C4-2B (cell line): Measurements from ENCODE around the gene LARGE1.

Experiments used
- H3K27ac ChIP-seq: fragments of 450-650 bp; 2 replicates; pipeline ENCODE4 v1.5.1; 2017
- ZFX ChIP-seq: fragments of 450-650 bp; IDR thresholded peaks from 2 replicates; pipeline ENCODE4 v1.6.1; 2017
- TF ChIP-seq, protein P1 (sequence below): fragments of 450-650 bp; conservative IDR thresholded peaks from 2 replicates; pipeline ENCODE4 v1.5.1; 2017; ENCODE audit warnings: mild to moderate bottlenecking

LARGE1 gene

GRCh38 chr22:33920197-33920540 is at the start of gene LARGE1:
TSS of gene LARGE1 (minus strand) at chr22:33920476.
- peak within 1 kb of the TSS; percentile 41; the same call in 1 of the 2 replicates for H3K27ac ChIP-seq
- TF ChIP-seq, protein P1, sequence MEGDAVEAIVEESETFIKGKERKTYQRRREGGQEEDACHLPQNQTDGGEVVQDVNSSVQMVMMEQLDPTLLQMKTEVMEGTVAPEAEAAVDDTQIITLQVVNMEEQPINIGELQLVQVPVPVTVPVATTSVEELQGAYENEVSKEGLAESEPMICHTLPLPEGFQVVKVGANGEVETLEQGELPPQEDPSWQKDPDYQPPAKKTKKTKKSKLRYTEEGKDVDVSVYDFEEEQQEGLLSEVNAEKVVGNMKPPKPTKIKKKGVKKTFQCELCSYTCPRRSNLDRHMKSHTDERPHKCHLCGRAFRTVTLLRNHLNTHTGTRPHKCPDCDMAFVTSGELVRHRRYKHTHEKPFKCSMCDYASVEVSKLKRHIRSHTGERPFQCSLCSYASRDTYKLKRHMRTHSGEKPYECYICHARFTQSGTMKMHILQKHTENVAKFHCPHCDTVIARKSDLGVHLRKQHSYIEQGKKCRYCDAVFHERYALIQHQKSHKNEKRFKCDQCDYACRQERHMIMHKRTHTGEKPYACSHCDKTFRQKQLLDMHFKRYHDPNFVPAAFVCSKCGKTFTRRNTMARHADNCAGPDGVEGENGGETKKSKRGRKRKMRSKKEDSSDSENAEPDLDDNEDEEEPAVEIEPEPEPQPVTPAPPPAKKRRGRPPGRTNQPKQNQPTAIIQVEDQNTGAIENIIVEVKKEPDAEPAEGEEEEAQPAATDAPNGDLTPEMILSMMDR, result no peak
- TF ChIP-seq ZFX, result no peak

DNA sequence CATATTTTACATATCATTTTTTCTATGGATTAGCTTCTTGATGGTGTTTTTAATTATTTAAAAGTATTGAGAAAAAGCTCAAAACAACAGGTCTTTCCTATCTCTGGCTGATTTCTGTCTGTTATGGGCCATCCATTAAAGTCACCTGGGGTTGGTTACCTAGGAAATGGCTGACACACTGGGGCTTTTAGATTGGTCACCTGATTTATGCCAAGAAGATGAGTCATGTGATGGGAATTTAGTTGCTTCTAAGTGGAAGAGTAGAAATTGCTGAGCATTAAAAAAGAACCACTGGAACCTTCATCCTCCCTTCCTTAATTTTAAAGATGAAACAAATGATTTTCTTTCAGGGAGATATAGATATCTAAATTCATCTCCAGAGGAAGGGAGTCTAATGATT is 48.8 kb upstream of the LARGE1 start:
- TF ChIP-seq, protein P1, result no peak
- TF ChIP-seq ZFX, result no peak
- no peak overlapping the region for H3K27ac ChIP-seq

DNA sequence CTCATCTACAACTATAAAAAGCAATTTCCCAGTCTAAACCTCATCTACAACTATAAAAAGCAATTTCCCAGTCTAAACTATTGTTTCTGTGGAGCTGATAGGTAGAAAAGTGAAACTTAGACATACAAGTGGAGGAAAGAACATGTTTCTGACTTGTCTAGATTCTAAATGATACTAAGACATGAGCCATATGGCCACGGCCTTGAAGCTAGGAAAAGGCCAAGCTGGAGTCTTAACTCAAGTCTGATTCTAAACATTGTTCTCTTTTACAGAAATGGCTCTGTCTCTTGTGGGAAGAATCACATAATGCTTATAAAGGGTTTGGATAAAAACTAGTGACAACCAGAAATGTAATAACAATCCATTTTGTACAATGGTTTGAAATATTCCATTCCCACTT is 43.8 kb upstream of the LARGE1 start:
- TF ChIP-seq, protein P1, result no peak
- TF ChIP-seq ZFX, result no peak
- no peak overlapping the region for H3K27ac ChIP-seq

DNA sequence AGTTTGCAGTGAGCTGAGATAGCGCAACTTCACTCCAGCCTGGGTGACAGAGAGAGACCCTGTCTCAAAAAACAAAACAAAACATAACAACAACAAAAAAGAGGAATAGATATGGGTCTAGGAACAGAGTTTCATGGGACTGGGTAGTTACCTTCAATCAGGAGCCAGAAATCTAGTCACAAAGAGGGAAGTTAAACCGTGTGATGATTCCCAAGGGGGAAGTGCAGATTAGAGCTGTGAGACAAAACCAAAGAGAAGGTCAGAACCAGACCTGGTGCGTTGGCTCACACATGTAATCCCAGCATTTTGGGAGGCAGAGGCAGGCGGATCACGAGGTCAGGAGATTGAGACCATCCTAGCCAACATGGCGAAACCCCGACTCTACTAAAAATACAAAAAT is 42.1 kb upstream of the LARGE1 start:
- no peak overlapping the region for H3K27ac ChIP-seq
- no peak for TF ChIP-seq ZFX
- TF ChIP-seq, protein P1, result no peak

DNA sequence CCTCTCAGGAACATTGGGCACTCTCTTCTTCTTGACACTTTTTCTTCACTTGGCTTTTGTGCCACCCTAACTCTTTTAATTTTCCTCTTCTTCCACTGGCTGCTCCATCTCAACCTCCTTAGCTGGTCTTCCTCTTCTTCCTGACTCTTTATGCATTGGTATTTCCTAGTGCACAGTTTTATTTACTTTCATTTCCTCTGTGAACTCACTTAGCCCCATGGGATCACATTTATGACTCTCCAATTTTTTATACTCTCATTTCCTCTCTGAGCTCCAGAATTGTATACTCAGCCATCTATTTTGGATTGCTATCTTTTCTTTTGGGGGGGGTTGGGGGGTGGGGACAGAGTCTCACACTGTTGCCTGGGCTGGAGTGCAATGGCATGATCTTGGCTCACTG is 38.5 kb upstream of the LARGE1 start:
- TF ChIP-seq, protein P1, result no peak
- TF ChIP-seq ZFX, result no peak
- no peak overlapping the region for H3K27ac ChIP-seq

- TF ChIP-seq, protein P1, result no peak
- TF ChIP-seq ZFX, result no peak
- H3K27ac ChIP-seq, result no peak overlapping the region
These were observed 36.8 kb upstream of the LARGE1 start for GRCh38 chr22:33957086-33957485.

GRCh38 chr22:33952776-33953175 is 32.5 kb upstream of the LARGE1 start:
- no peak overlapping the region for H3K27ac ChIP-seq
- TF ChIP-seq, protein P1, result no peak
- no peak for TF ChIP-seq ZFX
